B cell (primary cell): Measurements from ENCODE around the gene RASSF8. TPM values are rescaled to one million over a fixed set of nuclear protein-coding genes. Genes with fewer than 3 reads are reported as not detected.

Experiments used
- ATAC-seq: fragments of 200-7000 bp; cut with Tn5 transposase; one replicate; pipeline ENCODE4 v1.10.0; 2021; ENCODE audit warnings: low read depth, mild to moderate bottlenecking, moderate number of reproducible peaks, moderate library complexity
- CTCF ChIA-PET: fragments of 350-600 bp; sonication (Branson Sonifier 250); formaldehyde crosslinking; loops from one replicate; lab custom pipeline; 2021; ENCODE audit warnings: antibody characterized with exemption, inconsistent platforms; lab: Charles Lee
- POLR2A ChIA-PET: fragments of 350-600 bp; sonication (Branson Sonifier 250); formaldehyde crosslinking; loops from one replicate; lab custom pipeline; 2021; ENCODE audit warnings: antibody characterized with exemption; lab: Charles Lee
- DNase-seq: peaks from one replicate; pipeline ENCODE4 v3.0.0; 2013
- H2AFZ ChIP-seq: 2 replicates; pipeline ENCODE4 v1.6.1; 2012; ENCODE audit warnings: mild to moderate bottlenecking, low read depth, low read length; ENCODE audit not compliant: insufficient read depth, poor library complexity, severe bottlenecking
- H3K27ac ChIP-seq, 2 donors: 1 replicate in 1 of 2; 2 replicates in 1 of 2; pipeline ENCODE4 v1.5.1; 2012 to 2013; ENCODE audit warnings: low read length in 2 of 2, mild to moderate bottlenecking in 2 of 2, moderate library complexity in 1 of 2
- H3K27me3 ChIP-seq, 4 experiments: fragments of 200-600 bp in 1 of 4; sonication (generic) in 1 of 4; replicated peaks in 1 of 4; 1 replicate in 2 of 4; 2 replicates in 2 of 4; pipeline versions ENCODE4 v1.6.1 to v1.7.0; 2013 to 2016; ENCODE audit warnings: low read length in 3 of 4, mild to moderate bottlenecking in 2 of 4, mixed read lengths in 1 of 4, moderate library complexity in 1 of 4; ENCODE audit not compliant: insufficient read depth in 4 of 4, control insufficient read depth in 3 of 4; ENCODE audit errors: control extremely low read depth in 1 of 4
- H3K36me3 ChIP-seq, 2 experiments: replicated peaks in 1 of 2; 1 replicate in 1 of 2; 2 replicates in 1 of 2; pipeline versions ENCODE4 v1.6.1 to v1.7.1; 2013; ENCODE audit warnings: low read length in 1 of 2; ENCODE audit not compliant: insufficient read depth in 2 of 2, control insufficient read depth in 1 of 2; ENCODE audit errors: control extremely low read depth in 1 of 2, extremely low read depth in 1 of 2
- H3K4me1 ChIP-seq, 2 donors: fragments of 200-600 bp in 1 of 2; sonication (generic) in 1 of 2; 1 replicate in 1 of 2; 2 replicates in 1 of 2; pipeline versions ENCODE4 v1.5.1 to v1.6.1; 2013 to 2017; ENCODE audit warnings: low read length in 2 of 2; ENCODE audit not compliant: control insufficient read depth in 2 of 2, insufficient read depth in 2 of 2
- H3K4me2 ChIP-seq: replicated peaks from 2 replicates; pipeline ENCODE3; 2012; ENCODE audit warnings: mild to moderate bottlenecking, low read depth, low read length; ENCODE audit not compliant: poor library complexity, severe bottlenecking
- H3K4me3 ChIP-seq, 5 experiments: fragments of 200-600 bp in 1 of 5; sonication (generic) in 1 of 5; 1 replicate in 3 of 5; 2 replicates in 2 of 5; pipeline versions ENCODE4 v1.5.1 to v1.7.0; 2011 to 2016; ENCODE audit warnings: low read length in 4 of 5, mild to moderate bottlenecking in 4 of 5, low read depth in 2 of 5, control low read depth in 1 of 5, moderate library complexity in 1 of 5; ENCODE audit not compliant: insufficient read depth in 1 of 5; ENCODE audit errors: control extremely low read depth in 1 of 5, extremely low read depth in 1 of 5
- H3K79me2 ChIP-seq: fragments of 200-600 bp; sonication (generic); one replicate; pipeline ENCODE4 v1.6.0; 2016; ENCODE audit warnings: low read length; ENCODE audit not compliant: control insufficient read depth, insufficient read depth
- H3K9ac ChIP-seq: fragments of 200-600 bp; sonication (generic); 2 replicates; pipeline ENCODE4 v1.6.1; 2017; ENCODE audit warnings: mild to moderate bottlenecking, low read length, moderate library complexity
- H3K9me3 ChIP-seq, 3 donors: one replicate each; pipeline versions ENCODE4 v1.6.1 to v1.7.1; 2013; ENCODE audit warnings: low read length in 2 of 3; ENCODE audit not compliant: control insufficient read depth in 2 of 3, insufficient read depth in 1 of 3; ENCODE audit errors: control extremely low read depth in 1 of 3
- H4K20me1 ChIP-seq: 2 replicates; pipeline ENCODE4 v1.6.0; 2012; ENCODE audit warnings: mild to moderate bottlenecking, low read length; ENCODE audit not compliant: insufficient read depth, control insufficient read depth, poor library complexity, severe bottlenecking
- H3K27ac Mint-ChIP-seq: one replicate; pipeline ENCODE4 v1.8.0; 2021; ENCODE audit warnings: mixed read lengths
- H3K27me3 Mint-ChIP-seq: one replicate; pipeline ENCODE4 v1.8.0; 2021; ENCODE audit warnings: mixed read lengths
- H3K4me1 Mint-ChIP-seq: one replicate; pipeline ENCODE4 v1.8.0; 2021; ENCODE audit warnings: mixed read lengths
- H3K4me3 Mint-ChIP-seq: one replicate; pipeline ENCODE4 v1.8.0; 2021; ENCODE audit warnings: mixed read lengths
- H3K9me3 Mint-ChIP-seq: one replicate; pipeline ENCODE4 v1.8.0; 2022; ENCODE audit warnings: mixed read lengths; ENCODE audit not compliant: insufficient read depth
- CTCF ChIP-seq: fragments of 200-600 bp; IDR thresholded peaks from one replicate; pipeline ENCODE4 v1.8.0; 2022; ENCODE audit warnings: antibody characterized with exemption, mild to moderate bottlenecking
- EZH2 ChIP-seq: IDR thresholded peaks from 2 replicates; pipeline ENCODE4 v1.6.1; 2012; ENCODE audit warnings: borderline replicate concordance, low read depth, mild to moderate bottlenecking, moderate library complexity, low read length; ENCODE audit not compliant: insufficient read depth, poor library complexity, severe bottlenecking
- WGBS: methylation state at CpG from one replicate; pipeline ENCODE4 v1.1.5; 2013; ENCODE audit warnings: missing lambda C conversion rate; ENCODE audit not compliant: insufficient coverage; 5-methylcytosine and 5-hydroxymethylcytosine counted together
- intact Hi-C: fragments of 100-400 bp; cut with micrococcal nuclease; formaldehyde crosslinking; loops from one replicate; pipeline ENCODE4 v1.10.0; 2022
- polyA plus RNA-seq: library from polyadenylated mRNA; depleted of rRNA; stranded (reverse); fragments of >200 nt; gene quantifications from 2 replicates; pipeline ENCODE4 v1.2.3, GENCODE V29; 2012
- total RNA-seq, 2 donors: library from RNA; stranded (reverse); fragments of 120-200 nt in 1 of 2; gene quantifications; 1 replicate in 1 of 2; 2 replicates in 1 of 2; pipeline versions ENCODE4 v1.2.3 to v1.2.4, GENCODE V29; 2013 to 2022

Gene RASSF8
- total and polyA plus RNA-seq, 2 donors (not counting 1 experiment from before 2014, with no cell fraction given) = 0.01 to 0.49 TPM

- Histone ChIP-seq H3K4me1 (peaks cover 61 to 71% of the 10 kb centered on the region in 2 donors), H3K9ac (peak overlapping the region; percentile 29), H2AFZ (no peak overlapping the region), H3K27me3 (peaks cover 0 to 6% (median 0%) of the 10 kb centered on the region in 4 experiments), H3K79me2 (peaks cover 3% of the 10 kb centered on the region), H3K4me3 (no peak overlapping the region), H4K20me1 (no peaks in the 10 kb centered on the region), H3K36me3 (no peaks in the 10 kb centered on the region), H3K27ac (peak overlapping the region; percentile 16 to 61), H3K9me3 (no peaks in the 10 kb centered on the region), H3K4me2 (peak overlapping the region; percentile 44)
- DNase-seq (peak; percentile 65), ATAC-seq (no peak)
- intact Hi-C loops = loop anchor here (2.0 to 10.0 kb wide), 5 partner anchors 209 to 1064 kb away; a partner anchor contains a TSS
- CTCF ChIA-PET = interaction anchor here (0.5 to 6.5 kb wide), 34 partner anchors 9 to 1656 kb away, joined by 3 to 58 read pairs (median 8); no protein-coding TSS in a partner anchor
- H3K4me3 Mint-ChIP-seq = peak overlapping the region; percentile 44
- H3K9me3 Mint-ChIP-seq = no peaks in the 10 kb centered on the region
- TF ChIP-seq EZH2 (no peak), CTCF (no peak)
- H3K27ac Mint-ChIP-seq = peak overlapping the region; percentile 67
- no peaks in the 10 kb centered on the region for H3K27me3 Mint-ChIP-seq
- peaks cover 69% of the 10 kb centered on the region for H3K4me1 Mint-ChIP-seq
- POLR2A ChIA-PET = no interaction called here
- WGBS = 71% methylated on average over 1 of the region's 4 CpGs
These were observed 159.8 kb downstream of the RASSF8 start for GRCh38 chr12:26118308-26118707.

- Histone ChIP-seq H4K20me1 (no peaks in the 10 kb centered on the region), H3K27me3 (peaks cover 0 to 10% (median 0%) of the 10 kb centered on the region in 4 experiments), H3K36me3 (no peaks in the 10 kb centered on the region), H3K79me2 (peaks cover 3% of the 10 kb centered on the region), H3K4me3 (no peak overlapping the region), H3K4me1 (peaks cover 66 to 72% of the 10 kb centered on the region in 2 donors), H3K9ac (no peak overlapping the region), H3K9me3 (no peaks in the 10 kb centered on the region), H2AFZ (no peak overlapping the region), H3K4me2 (peak overlapping the region; percentile 43), H3K27ac (peak overlapping the region in 1 of 2 donors; percentile 6)
- H3K9me3 Mint-ChIP-seq = no peaks in the 10 kb centered on the region
- H3K4me1 Mint-ChIP-seq = peaks cover 74% of the 10 kb centered on the region
- ATAC-seq (no peak), DNase-seq (peak; percentile 70)
- peak overlapping the region; percentile 57 for H3K27ac Mint-ChIP-seq
- WGBS = no CpG with 5 or more reads among the region's 2 CpGs
- H3K27me3 Mint-ChIP-seq = no peaks in the 10 kb centered on the region
- TF ChIP-seq EZH2 (no peak), CTCF (peak; percentile 62)
- intact Hi-C loops = loop anchor here (1.0 to 10.0 kb wide), 7 partner anchors 208 to 1065 kb away; a partner anchor contains a TSS
- peak overlapping the region; percentile 53 for H3K4me3 Mint-ChIP-seq
- POLR2A ChIA-PET = interaction anchor here (0.7 to 1.0 kb wide), 2 partner anchors 37 to 154 kb away, joined by 3 to 6 read pairs; no protein-coding TSS in a partner anchor
- CTCF ChIA-PET = interaction anchor here (0.7 to 6.5 kb wide), 47 partner anchors 8 to 878 kb away, joined by 3 to 58 read pairs (median 6); partner anchors contain the start of genes ITPR2 and SSPN
These were observed 161.0 kb downstream of the RASSF8 start for GRCh38 chr12:26119391-26119989.
